Measurements from ENCODE around the gene DCLK2. TPM values are rescaled to one million over a fixed set of nuclear protein-coding genes. Genes with fewer than 3 reads are reported as not detected.

DCLK2 gene
- total and polyA plus RNA-seq, 2 of the 13 experiments (the other 11 are each of a cell fraction or from before 2014, with no cell fraction given) = not detected

DNA sequence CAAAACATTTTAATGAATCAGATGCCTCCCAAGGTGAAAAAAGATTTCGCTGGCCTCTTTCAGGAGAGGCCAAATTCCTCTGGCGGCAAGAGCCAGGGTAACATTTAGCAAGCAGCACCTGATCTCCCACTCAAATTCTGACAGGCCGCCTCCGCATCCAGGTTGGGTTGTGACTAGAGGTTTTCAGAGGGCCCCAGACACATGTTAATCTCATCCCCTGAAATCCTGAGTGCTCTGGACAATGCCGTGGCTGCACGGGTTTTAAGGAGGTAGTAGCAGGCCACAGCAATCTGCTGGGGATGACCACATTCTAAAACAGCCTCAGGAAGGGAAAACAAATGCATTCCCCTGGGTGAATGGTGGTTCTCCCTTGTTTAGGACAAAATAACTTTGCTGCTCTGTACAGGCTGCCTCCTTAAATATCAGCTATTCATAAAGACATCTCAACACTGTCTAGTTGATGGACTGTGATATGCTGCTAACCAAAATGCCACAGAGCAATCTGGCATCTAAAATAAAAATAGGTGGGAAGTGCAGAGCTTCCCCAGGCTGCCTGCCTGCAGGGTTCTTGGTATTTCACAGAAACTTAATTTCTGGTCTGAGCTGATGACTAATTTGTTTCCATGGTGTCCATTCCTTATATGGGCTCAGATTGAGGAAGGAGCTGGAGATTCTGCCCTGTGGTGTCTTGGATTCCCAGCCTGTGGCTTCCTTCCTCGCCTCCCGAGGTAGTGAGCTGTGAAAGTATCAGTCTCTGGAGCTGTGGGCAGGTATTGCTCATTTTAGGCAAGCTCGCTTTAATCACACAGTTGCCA is 202.0 kb downstream of the DCLK2 start (continued):
- TF ChIP-seq, protein P1, sequence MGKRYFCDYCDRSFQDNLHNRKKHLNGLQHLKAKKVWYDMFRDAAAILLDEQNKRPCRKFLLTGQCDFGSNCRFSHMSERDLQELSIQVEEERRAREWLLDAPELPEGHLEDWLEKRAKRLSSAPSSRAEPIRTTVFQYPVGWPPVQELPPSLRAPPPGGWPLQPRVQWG (CRISPR knock-in tag; IDR thresholded peaks at IDR 0.05; ENCODE audit: borderline replicate concordance, low read depth) = no peak
- no peak for TF ChIP-seq SOX6 (IDR thresholded peaks at IDR 0.05)
- no peak for TF ChIP-seq SOX6 (CRISPR knock-in tag; IDR thresholded peaks at IDR 0.05)
- TF ChIP-seq SOX5 (CRISPR knock-in tag; IDR thresholded peaks at IDR 0.05; ENCODE audit: borderline replicate concordance) = no peak
- no peak for TF ChIP-seq MTA1 (CRISPR knock-in tag; IDR thresholded peaks at IDR 0.05; ENCODE audit: borderline replicate concordance)
- TF ChIP-seq, protein P2, sequence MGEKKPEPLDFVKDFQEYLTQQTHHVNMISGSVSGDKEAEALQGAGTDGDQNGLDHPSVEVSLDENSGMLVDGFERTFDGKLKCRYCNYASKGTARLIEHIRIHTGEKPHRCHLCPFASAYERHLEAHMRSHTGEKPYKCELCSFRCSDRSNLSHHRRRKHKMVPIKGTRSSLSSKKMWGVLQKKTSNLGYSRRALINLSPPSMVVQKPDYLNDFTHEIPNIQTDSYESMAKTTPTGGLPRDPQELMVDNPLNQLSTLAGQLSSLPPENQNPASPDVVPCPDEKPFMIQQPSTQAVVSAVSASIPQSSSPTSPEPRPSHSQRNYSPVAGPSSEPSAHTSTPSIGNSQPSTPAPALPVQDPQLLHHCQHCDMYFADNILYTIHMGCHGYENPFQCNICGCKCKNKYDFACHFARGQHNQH (CRISPR knock-in tag; IDR thresholded peaks at IDR 0.05) = no peak

DNA sequence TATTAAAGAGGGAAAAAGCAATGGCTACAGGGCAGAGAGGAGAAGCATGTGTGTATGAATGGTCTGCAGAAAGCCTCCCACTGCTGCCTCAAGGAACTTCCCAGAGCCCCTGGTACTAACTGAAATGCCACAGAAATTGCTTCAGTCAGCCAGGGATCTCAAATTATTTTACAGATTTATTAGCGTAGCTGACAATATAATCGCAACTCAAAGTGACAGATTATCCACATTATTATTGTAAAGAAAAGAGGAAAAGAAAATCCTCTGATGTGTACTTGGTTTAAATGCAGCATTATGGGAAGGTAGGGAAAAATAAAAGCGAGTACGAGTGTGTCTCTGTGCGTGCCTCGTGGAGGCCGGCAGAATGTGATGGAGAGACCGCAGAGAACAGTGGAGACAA is 202.7 kb downstream of the DCLK2 start:
- Histone ChIP-seq H3K79me2 (ENCODE audit: insufficient read depth, low read length) (no peaks in the 10 kb centered on the region), H3K4me1 (ENCODE audit: insufficient read depth, low read length) (no peaks in the 10 kb centered on the region), H4K20me1 (ENCODE audit: insufficient read depth, low read length) (no peaks in the 10 kb centered on the region), H3K4me3 (replicated peaks in 1 of 3; ENCODE audit: insufficient read depth in 1 of 3, low read depth in 2 of 3, low read length in 3 of 3) (no peak overlapping the region), H2AFZ (ENCODE audit: low read length) (no peak overlapping the region), H3K4me2 (ENCODE audit: low read depth, low read length) (no peak overlapping the region), H3K27ac (ENCODE audit: extremely low read length, insufficient read depth, low read length) (no peak overlapping the region), H3K36me3 (replicated peaks in 1 of 2; ENCODE audit: control insufficient read depth in 1 of 2, insufficient read depth in 2 of 2, low read length in 2 of 2) (peaks cover 1 to 5% of the 10 kb centered on the region in 2 experiments; a peak in 2 of 5 replicates), H3K9me3 (ENCODE audit: low read length) (no peaks in the 10 kb centered on the region), H3K27me3 (ENCODE audit: control insufficient read depth in 1 of 2, insufficient read depth in 2 of 2, low read length in 2 of 2) (no peaks in the 10 kb centered on the region), H3K9ac (ENCODE audit: insufficient read depth, low read depth, low read length) (no peak overlapping the region)
- ATAC-seq (no peak), FAIRE-seq (no peak), DNase-seq (ENCODE audit: low spot score) (no peak)
- in situ Hi-C loops (cut with HindIII; ENCODE audit: extremely low pct_ligation_motif_present, low pct_unique_long_range_greater_than_20kb) = no loop called here
- no TSS peak for BruUV-seq (replicated peaks)
- WGBS (ENCODE audit: low lambda C conversion rate) = 95% methylated on average over 8 of the region's 8 CpGs
- ChIA-PET POLR2A (no interaction called here), CTCF (ENCODE audit: low intra/inter-chr PET ratio, low total read pairs) (no interaction called here)
- intact Hi-C loops (cut with micrococcal nuclease; ENCODE audit: unreplicated experiment) = no loop called here
- TF ChIP-seq SYNCRIP (IDR thresholded peaks at IDR 0.05; ENCODE audit: insufficient read depth, low read depth, low read length) = no peak
- TF ChIP-seq MATR3 (CRISPR knock-in tag; IDR thresholded peaks at IDR 0.05) = no peak
- TF ChIP-seq TMF1 (CRISPR knock-in tag; IDR thresholded peaks at IDR 0.05; ENCODE audit: low read depth) = no peak
- TF ChIP-seq SRSF1 (optimal IDR thresholded peaks at IDR 0.05; ENCODE audit: low read depth, low read length) = no peak
- TF ChIP-seq NAIF1 (CRISPR knock-in tag; IDR thresholded peaks at IDR 0.05; ENCODE audit: borderline replicate concordance) = no peak
- TF ChIP-seq, protein P3, sequence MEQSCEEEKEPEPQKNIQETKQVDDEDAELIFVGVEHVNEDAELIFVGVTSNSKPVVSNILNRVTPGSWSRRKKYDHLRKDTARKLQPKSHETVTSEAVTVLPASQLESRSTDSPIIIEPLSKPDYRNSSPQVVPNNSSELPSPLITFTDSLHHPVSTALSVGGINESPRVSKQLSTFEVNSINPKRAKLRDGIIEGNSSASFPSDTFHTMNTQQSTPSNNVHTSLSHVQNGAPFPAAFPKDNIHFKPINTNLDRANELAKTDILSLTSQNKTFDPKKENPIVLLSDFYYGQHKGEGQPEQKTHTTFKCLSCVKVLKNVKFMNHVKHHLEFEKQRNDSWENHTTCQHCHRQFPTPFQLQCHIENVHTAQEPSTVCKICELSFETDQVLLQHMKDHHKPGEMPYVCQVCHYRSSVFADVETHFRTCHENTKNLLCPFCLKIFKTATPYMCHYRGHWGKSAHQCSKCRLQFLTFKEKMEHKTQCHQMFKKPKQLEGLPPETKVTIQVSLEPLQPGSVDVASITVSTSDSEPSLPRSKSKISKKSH (CRISPR knock-in tag; IDR thresholded peaks at IDR 0.05; ENCODE audit: borderline replicate concordance) = no peak
- TF ChIP-seq TRIM24 (CRISPR knock-in tag; IDR thresholded peaks at IDR 0.05) = no peak
- TF ChIP-seq CHCHD3 (CRISPR knock-in tag; IDR thresholded peaks at IDR 0.05) = no peak
- no peak for TF ChIP-seq DNMT1 (CRISPR knock-in tag; IDR thresholded peaks at IDR 0.05)
- TF ChIP-seq, protein P4, sequence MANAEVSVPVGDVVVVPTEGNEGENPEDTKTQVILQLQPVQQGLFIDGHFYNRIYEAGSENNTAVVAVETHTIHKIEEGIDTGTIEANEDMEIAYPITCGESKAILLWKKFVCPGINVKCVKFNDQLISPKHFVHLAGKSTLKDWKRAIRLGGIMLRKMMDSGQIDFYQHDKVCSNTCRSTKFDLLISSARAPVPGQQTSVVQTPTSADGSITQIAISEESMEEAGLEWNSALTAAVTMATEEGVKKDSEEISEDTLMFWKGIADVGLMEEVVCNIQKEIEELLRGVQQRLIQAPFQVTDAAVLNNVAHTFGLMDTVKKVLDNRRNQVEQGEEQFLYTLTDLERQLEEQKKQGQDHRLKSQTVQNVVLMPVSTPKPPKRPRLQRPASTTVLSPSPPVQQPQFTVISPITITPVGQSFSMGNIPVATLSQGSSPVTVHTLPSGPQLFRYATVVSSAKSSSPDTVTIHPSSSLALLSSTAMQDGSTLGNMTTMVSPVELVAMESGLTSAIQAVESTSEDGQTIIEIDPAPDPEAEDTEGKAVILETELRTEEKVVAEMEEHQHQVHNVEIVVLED (CRISPR knock-in tag; IDR thresholded peaks at IDR 0.05; ENCODE audit: borderline replicate concordance) = no peak
- no peak for TF ChIP-seq HMG20A (CRISPR knock-in tag; IDR thresholded peaks at IDR 0.05; ENCODE audit: borderline replicate concordance)
- TF ChIP-seq RARG (CRISPR knock-in tag; IDR thresholded peaks at IDR 0.05; ENCODE audit: low read depth) = no peak
